ENCODE results near the gene MBNL2. TPM values are rescaled to one million over a fixed set of nuclear protein-coding genes. Genes with fewer than 3 reads are reported as not detected.

The MBNL2 gene
- total RNA-seq, 1 donor from 2014 or later: 16.9 TPM

DNA sequence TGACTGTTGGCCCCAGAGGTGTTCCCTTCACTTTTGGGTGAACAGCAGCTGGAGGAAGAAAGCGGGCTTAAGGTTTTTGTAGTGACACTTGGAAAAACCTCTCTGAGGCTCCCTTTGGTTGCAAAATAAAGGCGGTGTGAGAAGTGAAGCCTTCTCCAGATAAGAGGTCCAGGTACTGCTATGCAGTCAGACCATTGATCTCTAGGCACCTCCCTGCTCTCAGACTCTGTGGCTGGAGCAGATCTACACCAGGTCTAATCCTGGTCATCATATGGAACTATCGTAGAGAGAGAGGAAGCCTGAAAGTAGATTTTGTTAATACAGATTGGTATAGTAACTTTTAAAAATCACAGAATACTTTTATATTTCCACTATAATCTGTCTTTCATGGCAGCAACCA, 47.5 kb downstream of the MBNL2 start:
- H3K4me3 Mint-ChIP-seq: no peak overlapping the region
- H3K27ac Mint-ChIP-seq (ENCODE audit: unreplicated experiment): no peak overlapping the region
- H3K36me3 Mint-ChIP-seq (ENCODE audit: low read depth): peaks cover 2% of the 10 kb centered on the region
- TF ChIP-seq, protein P1, sequence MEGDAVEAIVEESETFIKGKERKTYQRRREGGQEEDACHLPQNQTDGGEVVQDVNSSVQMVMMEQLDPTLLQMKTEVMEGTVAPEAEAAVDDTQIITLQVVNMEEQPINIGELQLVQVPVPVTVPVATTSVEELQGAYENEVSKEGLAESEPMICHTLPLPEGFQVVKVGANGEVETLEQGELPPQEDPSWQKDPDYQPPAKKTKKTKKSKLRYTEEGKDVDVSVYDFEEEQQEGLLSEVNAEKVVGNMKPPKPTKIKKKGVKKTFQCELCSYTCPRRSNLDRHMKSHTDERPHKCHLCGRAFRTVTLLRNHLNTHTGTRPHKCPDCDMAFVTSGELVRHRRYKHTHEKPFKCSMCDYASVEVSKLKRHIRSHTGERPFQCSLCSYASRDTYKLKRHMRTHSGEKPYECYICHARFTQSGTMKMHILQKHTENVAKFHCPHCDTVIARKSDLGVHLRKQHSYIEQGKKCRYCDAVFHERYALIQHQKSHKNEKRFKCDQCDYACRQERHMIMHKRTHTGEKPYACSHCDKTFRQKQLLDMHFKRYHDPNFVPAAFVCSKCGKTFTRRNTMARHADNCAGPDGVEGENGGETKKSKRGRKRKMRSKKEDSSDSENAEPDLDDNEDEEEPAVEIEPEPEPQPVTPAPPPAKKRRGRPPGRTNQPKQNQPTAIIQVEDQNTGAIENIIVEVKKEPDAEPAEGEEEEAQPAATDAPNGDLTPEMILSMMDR (conservative IDR thresholded peaks at IDR 0.05): no peak
- peaks cover 2% of the 10 kb centered on the region for H3K9me3 Mint-ChIP-seq
- H3K4me1 Mint-ChIP-seq: peaks cover 39% of the 10 kb centered on the region
- no peaks in the 10 kb centered on the region for H3K27me3 Mint-ChIP-seq (ENCODE audit: low read depth)
- DNase-seq (ENCODE audit: low read depth, low spot score): no peak

- TF ChIP-seq, protein P1 (conservative IDR thresholded peaks at IDR 0.05): no peak
- Mint-ChIP-seq H3K27me3 (ENCODE audit: low read depth) (no peaks in the 10 kb centered on the region), H3K4me1 (peaks cover 20% of the 10 kb centered on the region), H3K9me3 (no peaks in the 10 kb centered on the region), H3K4me3 (no peak overlapping the region), H3K27ac (ENCODE audit: unreplicated experiment) (no peak overlapping the region), H3K36me3 (ENCODE audit: low read depth) (peaks cover 14% of the 10 kb centered on the region)
- no peak for DNase-seq (ENCODE audit: low read depth, low spot score)
Observed at GRCh38 chr13:97272526-97272925, 50.4 kb downstream of the MBNL2 start.

DNA sequence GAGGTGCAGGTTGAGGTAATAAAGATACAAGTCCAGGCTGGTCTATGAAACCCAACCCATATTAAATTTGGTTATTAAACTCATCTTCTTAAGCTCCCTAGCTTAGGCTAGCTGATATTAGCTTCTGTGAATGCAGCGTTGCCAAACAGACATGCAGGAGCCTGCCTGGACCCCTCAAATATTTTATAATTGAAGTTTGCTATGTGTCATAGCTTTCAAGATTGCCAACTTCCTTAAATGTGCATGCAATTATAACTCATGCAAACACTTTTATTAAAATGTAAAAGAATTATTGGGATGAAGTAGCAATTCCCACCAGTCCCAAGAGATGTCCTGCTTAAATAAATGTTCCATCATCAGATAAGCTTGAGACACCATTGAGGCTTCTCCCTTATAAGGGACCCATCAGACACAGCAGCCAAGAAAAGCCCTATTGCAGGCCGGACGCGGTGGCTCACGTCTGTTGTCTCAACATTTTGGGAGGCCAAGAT, 51.3 kb downstream of the MBNL2 start:
- H3K27me3 Mint-ChIP-seq (ENCODE audit: low read depth): no peaks in the 10 kb centered on the region
- DNase-seq (ENCODE audit: low read depth, low spot score): no peak
- no peaks in the 10 kb centered on the region for H3K9me3 Mint-ChIP-seq
- H3K4me1 Mint-ChIP-seq: peaks cover 12% of the 10 kb centered on the region
- no peak overlapping the region for H3K4me3 Mint-ChIP-seq
- TF ChIP-seq, protein P1 (conservative IDR thresholded peaks at IDR 0.05): no peak
- peaks cover 14% of the 10 kb centered on the region for H3K36me3 Mint-ChIP-seq (ENCODE audit: low read depth)
- no peak overlapping the region for H3K27ac Mint-ChIP-seq (ENCODE audit: unreplicated experiment)

DNA sequence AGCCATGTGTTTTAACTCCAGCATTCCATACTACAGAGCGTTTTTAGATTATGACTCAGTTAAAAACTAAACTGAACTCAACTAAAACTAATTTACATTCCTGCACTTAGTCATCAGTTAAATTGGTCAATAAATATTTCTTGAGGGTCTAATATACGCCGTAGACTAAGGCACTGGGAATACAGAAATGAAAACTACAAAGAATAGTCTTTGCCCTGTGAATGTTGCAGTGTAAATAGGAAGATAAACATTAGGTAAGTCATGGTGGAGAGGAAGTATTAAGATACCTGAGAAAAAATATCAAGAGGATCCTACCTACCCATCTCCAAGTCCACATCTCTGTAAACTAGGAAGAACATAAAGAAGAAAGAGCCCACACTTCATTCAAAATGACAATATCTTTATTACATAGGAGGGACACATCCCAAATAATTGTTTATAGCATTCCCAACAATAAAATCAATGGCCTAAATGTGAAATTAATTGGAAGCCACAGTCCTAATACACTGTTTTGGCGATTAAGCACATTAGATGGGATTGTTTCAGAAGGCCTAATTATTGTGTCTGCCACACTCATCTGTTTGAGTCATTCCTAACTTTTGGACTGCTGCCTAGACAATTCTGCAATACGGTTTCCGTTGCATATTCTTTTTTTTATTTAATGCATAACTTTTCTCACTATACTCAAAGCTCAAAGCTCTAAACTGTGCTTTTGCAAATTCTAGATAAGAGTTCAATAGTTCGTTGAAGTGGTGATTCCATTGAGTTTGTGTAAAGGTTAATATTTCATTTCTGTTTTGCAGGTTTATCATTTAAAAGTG, 52.9 kb downstream of the MBNL2 start:
- Mint-ChIP-seq H3K27me3 (ENCODE audit: low read depth) (no peaks in the 10 kb centered on the region), H3K4me1 (peaks cover 8% of the 10 kb centered on the region), H3K4me3 (no peak overlapping the region), H3K27ac (ENCODE audit: unreplicated experiment) (no peak overlapping the region), H3K36me3 (ENCODE audit: low read depth) (peaks cover 14% of the 10 kb centered on the region), H3K9me3 (no peaks in the 10 kb centered on the region)
- TF ChIP-seq, protein P1 (conservative IDR thresholded peaks at IDR 0.05): no peak
- DNase-seq (ENCODE audit: low read depth, low spot score): no peak

GRCh38 chr13:97275776-97276501, 53.8 kb downstream of the MBNL2 start:
- no peak overlapping the region for H3K4me3 Mint-ChIP-seq
- peaks cover 14% of the 10 kb centered on the region for H3K36me3 Mint-ChIP-seq (ENCODE audit: low read depth)
- H3K9me3 Mint-ChIP-seq: no peaks in the 10 kb centered on the region
- no peaks in the 10 kb centered on the region for H3K27me3 Mint-ChIP-seq (ENCODE audit: low read depth)
- TF ChIP-seq, protein P1 (conservative IDR thresholded peaks at IDR 0.05): no peak
- no peak for DNase-seq (ENCODE audit: low read depth, low spot score)
- no peak overlapping the region for H3K27ac Mint-ChIP-seq (ENCODE audit: unreplicated experiment)
- H3K4me1 Mint-ChIP-seq: peaks cover 17% of the 10 kb centered on the region

Measured in neural crest cell (in vitro differentiated cells).